H1 (cell line): ENCODE results near the gene KDM8. TPM values are rescaled to one million over a fixed set of nuclear protein-coding genes. Genes with fewer than 3 reads are reported as not detected.
"Not testable (repeated sequence)": the region's sequence is repeated elsewhere in the genome, so short reads cannot be mapped to it uniquely, and the experiment has no call there.

ENCODE experiments used
- CTCF ChIA-PET: fragments of 300-600 bp; sonication (Branson Sonifier 250); formaldehyde crosslinking; loops from one replicate; lab custom pipeline; 2021; ENCODE audit not compliant: partially characterized antibody; lab: Charles Lee
- POLR2A ChIA-PET: fragments of 300-600 bp; sonication (Branson Sonifier 250); formaldehyde crosslinking; loops from one replicate; lab custom pipeline; 2021; ENCODE audit warnings: inconsistent platforms; ENCODE audit not compliant: partially characterized antibody; lab: Charles Lee
- DNase-seq, 2 experiments: peaks; one replicate each; pipeline versions ENCODE4 v3.0.0 to v3.0.0-alpha.2; 2010 to 2022; ENCODE audit warnings: low spot score in 2 of 2, low read depth in 1 of 2, mixed read lengths in 1 of 2
- FAIRE-seq: peaks from 2 replicates; lab custom pipeline; 2011; peaks lifted over from hg19 to GRCh38; lab: Jason Lieb, UNC
- H2AFZ ChIP-seq: 2 replicates; pipeline ENCODE4 v1.8.1; 2012; ENCODE audit warnings: low read length, inconsistent platforms
- H2AK5ac ChIP-seq: 2 replicates; pipeline ENCODE4 v1.6.1; 2013; ENCODE audit warnings: low read depth, low read length
- H2BK120ac ChIP-seq: replicated peaks from 2 replicates; pipeline ENCODE3; 2013; ENCODE audit warnings: low read depth, low read length, inconsistent platforms
- H2BK12ac ChIP-seq: 2 replicates; pipeline ENCODE4 v1.6.1; 2013; ENCODE audit warnings: low read depth, low read length
- H2BK15ac ChIP-seq: 2 replicates; pipeline ENCODE4 v1.6.1; 2013; ENCODE audit warnings: low read length
- H2BK20ac ChIP-seq: 2 replicates; pipeline ENCODE4 v1.6.1; 2013; ENCODE audit warnings: low read length
- H2BK5ac ChIP-seq: 2 replicates; pipeline ENCODE4 v1.6.1; 2013; ENCODE audit warnings: low read depth, low read length
- H3K14ac ChIP-seq: 2 replicates; pipeline ENCODE4 v1.6.1; 2013; ENCODE audit warnings: inconsistent platforms; ENCODE audit not compliant: insufficient read length
- H3K18ac ChIP-seq: 2 replicates; pipeline ENCODE4 v1.6.1; 2013; ENCODE audit warnings: low read length; ENCODE audit errors: extremely low read depth
- H3K23ac ChIP-seq: 2 replicates; pipeline ENCODE4 v1.6.1; 2013; ENCODE audit warnings: inconsistent platforms; ENCODE audit not compliant: insufficient read length
- H3K23me2 ChIP-seq: 2 replicates; pipeline ENCODE4 v1.6.1; 2013; ENCODE audit warnings: low read depth, low read length
- H3K27ac ChIP-seq: 2 replicates; pipeline ENCODE4 v1.6.1; 2011; ENCODE audit warnings: low read depth, low read length, inconsistent platforms
- H3K27me3 ChIP-seq, 4 experiments: replicated peaks in 1 of 4; 1 replicate in 1 of 4; 2 replicates in 3 of 4; pipeline versions ENCODE4 v1.6.1 to v1.8.1; 2011 to 2013; ENCODE audit warnings: low read length in 3 of 4, mild to moderate bottlenecking in 3 of 4, inconsistent platforms in 2 of 4, mixed read lengths in 2 of 4, moderate library complexity in 1 of 4; ENCODE audit not compliant: control insufficient read depth in 3 of 4, insufficient read depth in 3 of 4; ENCODE audit errors: extremely low read depth in 1 of 4
- H3K36me3 ChIP-seq, 4 experiments: 2 replicates each; pipeline versions ENCODE4 v1.6.1 to v1.8.1; 2011 to 2013; ENCODE audit warnings: mild to moderate bottlenecking in 4 of 4, low read length in 3 of 4, moderate library complexity in 2 of 4, control low read depth in 1 of 4, inconsistent platforms in 1 of 4; ENCODE audit not compliant: insufficient read depth in 4 of 4, control insufficient read depth in 2 of 4
- H3K4ac ChIP-seq: replicated peaks from 2 replicates; pipeline ENCODE3; 2013; ENCODE audit warnings: low read length, low read depth, mixed read lengths, inconsistent platforms; ENCODE audit not compliant: insufficient read length
- H3K4me1 ChIP-seq, 4 experiments: replicated peaks in 1 of 4; 1 replicate in 1 of 4; 2 replicates in 3 of 4; pipeline versions ENCODE4 v1.6.1 to v1.8.1; 2011 to 2013; ENCODE audit warnings: low read length in 3 of 4, inconsistent platforms in 2 of 4, mixed read lengths in 1 of 4; ENCODE audit not compliant: insufficient read depth in 4 of 4, control insufficient read depth in 3 of 4
- H3K4me2 ChIP-seq, 2 experiments: 2 replicates each; pipeline versions ENCODE4 v1.6.1 to v1.8.1; 2011 to 2013; ENCODE audit warnings: low read depth in 2 of 2, low read length in 2 of 2, control low read depth in 1 of 2, inconsistent platforms in 1 of 2, mild to moderate bottlenecking in 1 of 2; ENCODE audit not compliant: insufficient read depth in 1 of 2
- H3K4me3 ChIP-seq, 4 experiments: fragments of 200-600, 300-600 bp in 1 of 4; sonication (generic), shearing (Covaris generic), sonication (Bioruptor Twin) in 1 of 4; 2 replicates each; pipeline versions ENCODE4 v1.5.1 to v1.8.1; 2011 to 2016; ENCODE audit warnings: low read length in 4 of 4, low read depth in 3 of 4, control low read depth in 2 of 4, inconsistent platforms in 2 of 4, mild to moderate bottlenecking in 2 of 4, mixed read lengths in 1 of 4, moderate library complexity in 1 of 4; ENCODE audit not compliant: insufficient read depth in 2 of 4; ENCODE audit errors: extremely low read depth in 1 of 4
- H3K56ac ChIP-seq: replicated peaks from 2 replicates; pipeline ENCODE3; 2013; ENCODE audit warnings: low read depth, mild to moderate bottlenecking, mixed read lengths, low read length, inconsistent platforms; ENCODE audit not compliant: insufficient read length
- H3K79me1 ChIP-seq: 2 replicates; pipeline ENCODE4 v1.6.1; 2013; ENCODE audit warnings: low read depth, low read length, control low read depth
- H3K79me2 ChIP-seq, 2 experiments: 2 replicates each; pipeline versions ENCODE4 v1.6.1 to v1.8.1; 2012 to 2013; ENCODE audit warnings: low read length in 2 of 2, mild to moderate bottlenecking in 2 of 2, inconsistent platforms in 1 of 2; ENCODE audit not compliant: insufficient read depth in 2 of 2, control insufficient read depth in 1 of 2
- H3K9ac ChIP-seq, 4 experiments: replicated peaks in 1 of 4; 1 replicate in 1 of 4; 2 replicates in 3 of 4; pipeline versions ENCODE4 v1.6.1 to v1.8.1; 2011 to 2013; ENCODE audit warnings: low read depth in 3 of 4, low read length in 3 of 4, control low read depth in 2 of 4, mild to moderate bottlenecking in 2 of 4, moderate library complexity in 2 of 4, inconsistent platforms in 1 of 4; ENCODE audit errors: extremely low read depth in 1 of 4
- H3K9me3 ChIP-seq, 2 experiments: 2 replicates each; pipeline versions ENCODE4 v1.6.1 to v1.8.1; 2012 to 2013; ENCODE audit warnings: mild to moderate bottlenecking in 2 of 2, moderate library complexity in 2 of 2, control low read depth in 1 of 2, inconsistent platforms in 1 of 2, low read depth in 1 of 2, low read length in 1 of 2, mixed read lengths in 1 of 2; ENCODE audit not compliant: insufficient read depth in 2 of 2
- H4K20me1 ChIP-seq, 2 experiments: replicated peaks in 1 of 2; 2 replicates each; pipeline versions ENCODE3 to v1.8.1; 2011 to 2013; ENCODE audit warnings: inconsistent platforms in 2 of 2, low read length in 2 of 2, mild to moderate bottlenecking in 1 of 2; ENCODE audit not compliant: insufficient read depth in 2 of 2, control insufficient read depth in 1 of 2
- H4K5ac ChIP-seq: 2 replicates; pipeline ENCODE4 v1.6.1; 2013; ENCODE audit warnings: low read length, low read depth, mixed read lengths, inconsistent platforms; ENCODE audit not compliant: insufficient read length
- H4K8ac ChIP-seq: 2 replicates; pipeline ENCODE4 v1.8.0; 2013; ENCODE audit warnings: mild to moderate bottlenecking, moderate library complexity, low read length, inconsistent platforms; ENCODE audit not compliant: insufficient read depth; ENCODE audit errors: extremely low read depth
- H4K91ac ChIP-seq: replicated peaks from 2 replicates; pipeline ENCODE3; 2013; ENCODE audit warnings: low read length, mixed read lengths, inconsistent platforms; ENCODE audit not compliant: insufficient read length
- CEBPB ChIP-seq: IDR thresholded peaks from 2 replicates; pipeline ENCODE4 v1.6.1; 2012; ENCODE audit warnings: low read depth, low read length
- JUND ChIP-seq: IDR thresholded peaks from 2 replicates; pipeline ENCODE4 v1.6.1; 2011; ENCODE audit warnings: mild to moderate bottlenecking, improper control_type of control experiment, low read length
- ZNF274 ChIP-seq: IDR thresholded peaks from 2 replicates; pipeline ENCODE4 v1.7.0; 2012; ENCODE audit warnings: low read length, borderline replicate concordance; ENCODE audit errors: extremely low read depth
- WGBS, 2 experiments: shearing (Covaris generic) in 1 of 2; methylation state at CpG; one replicate each; pipeline versions ENCODE4 v1.1.6 to v1.1.7; 2013 to 2015; ENCODE audit warnings: low lambda C conversion rate in 2 of 2, mixed read lengths in 2 of 2, inconsistent platforms in 1 of 2, low coverage in 1 of 2, missing lambda C conversion rate in 1 of 2; ENCODE audit not compliant: insufficient replicate concordance in 2 of 2, insufficient coverage in 1 of 2, insufficient read length in 1 of 2; ENCODE audit errors: extremely low coverage in 1 of 2, missing lambda C conversion rate in 1 of 2; 5-methylcytosine and 5-hydroxymethylcytosine counted together
- polyA plus RNA-seq, 7 experiments: library from polyadenylated mRNA; depleted of rRNA in 3 of 7; stranded (reverse) in 5 of 7; unstranded in 2 of 7; fragments of >200 nt in 5 of 7; fragments of 200-250 nt in 2 of 7; gene quantifications; 1 replicate in 5 of 7; 2 replicates in 1 of 7; 4 replicates in 1 of 7; pipeline versions ENCODE4 v1.2.1 to v1.2.3, GENCODE V29; 2011 to 2013; ENCODE audit warnings: missing spikeins in 2 of 7, mixed read lengths in 2 of 7
- total RNA-seq: library from RNA; stranded (reverse); fragmentation: NEBNext Ultra II Directional; extraction: Animal tissue kit (Norgen Biotek cat#: 25700); gene quantifications from 2 replicates; pipeline ENCODE4 v1.2.1, GENCODE V29; 2021

Gene KDM8
- total and polyA plus RNA-seq, 2 of the 8 experiments (the other 6 are each of a cell fraction or from before 2014, with no cell fraction given) = 10.3 to 12.8 TPM

- TF ChIP-seq CEBPB (no peak), JUND (no peak), ZNF274 (no peak)
Observed at GRCh38 chr16:27259710-27260109, 56.4 kb downstream of the KDM8 start (continued).

- H3K23ac ChIP-seq, H3K4me1 ChIP-seq, H3K36me3 ChIP-seq, H3K56ac ChIP-seq, H4K91ac ChIP-seq, H3K23me2 ChIP-seq, H4K5ac ChIP-seq, H3K9me3 ChIP-seq, H3K14ac ChIP-seq, H4K8ac ChIP-seq, H3K18ac ChIP-seq, H2BK15ac ChIP-seq, POLR2A ChIA-PET, H3K27ac ChIP-seq, H2BK12ac ChIP-seq, H4K20me1 ChIP-seq, FAIRE-seq, H3K4me2 ChIP-seq, H2AFZ ChIP-seq, H2BK120ac ChIP-seq, H3K4ac ChIP-seq, DNase-seq, H3K79me2 ChIP-seq, H3K9ac ChIP-seq, H2BK5ac ChIP-seq, H2BK20ac ChIP-seq, H3K79me1 ChIP-seq, H3K27me3 ChIP-seq, H3K4me3 ChIP-seq, H2AK5ac ChIP-seq: not testable (repeated sequence)
- 95% methylated on average over 2 of the region's 2 CpGs; no CpG with 5 or more reads in 1 of the 2 experiments for WGBS, 2 experiments
- CTCF ChIA-PET = interaction anchor here (0.8 to 1.3 kb wide), 3 partner anchors 15 to 111 kb away, joined by 3 to 4 read pairs (median 3); no protein-coding TSS in a partner anchor
Observed at GRCh38 chr16:27262904-27263423, 59.6 kb downstream of the KDM8 start.
